Liver (tissue), 9 donors: ENCODE measurements around the gene A2ML1. TPM values are rescaled to one million over a fixed set of nuclear protein-coding genes. Genes with fewer than 3 reads are reported as not detected.
"Not testable (repeated sequence)": the region's sequence is repeated elsewhere in the genome, so short reads cannot be mapped to it uniquely, and the experiment has no call there.

Source experiments
- DNase-seq: peaks from one replicate; pipeline ENCODE4 v3.0.0-alpha.2; 2017; ENCODE audit warnings: low spot score
- H3K27ac ChIP-seq, 2 donors: one replicate each; pipeline ENCODE4 v1.7.0; 2013; ENCODE audit warnings: inconsistent platforms in 2 of 2, low read length in 2 of 2, control low read depth in 1 of 2, low read depth in 1 of 2, mild to moderate bottlenecking in 1 of 2
- H3K27me3 ChIP-seq, 4 donors: one replicate each; pipeline versions ENCODE4 v1.6.1 to v1.7.0; 2013; ENCODE audit warnings: low read length in 3 of 4, inconsistent platforms in 1 of 4, mild to moderate bottlenecking in 1 of 4, moderate library complexity in 1 of 4; ENCODE audit not compliant: control insufficient read depth in 4 of 4, insufficient read depth in 4 of 4
- H3K36me3 ChIP-seq, 4 donors: one replicate each; pipeline versions ENCODE4 v1.6.1 to v1.7.0; 2013; ENCODE audit warnings: low read length in 3 of 4, mild to moderate bottlenecking in 3 of 4, low read depth in 1 of 4, moderate library complexity in 1 of 4; ENCODE audit not compliant: control insufficient read depth in 4 of 4, insufficient read depth in 3 of 4
- H3K4me1 ChIP-seq, 4 donors: one replicate each; pipeline versions ENCODE4 v1.6.1 to v1.7.0; 2013; ENCODE audit warnings: low read length in 3 of 4, mild to moderate bottlenecking in 3 of 4, moderate library complexity in 1 of 4; ENCODE audit not compliant: control insufficient read depth in 4 of 4, insufficient read depth in 4 of 4
- H3K4me3 ChIP-seq, 3 donors: one replicate each; pipeline versions ENCODE4 v1.6.1 to v1.7.0; 2013; ENCODE audit warnings: low read length in 3 of 3, control low read depth in 1 of 3, low read depth in 1 of 3, mild to moderate bottlenecking in 1 of 3
- H3K9ac ChIP-seq, 2 donors: one replicate each; pipeline ENCODE4 v1.7.0; 2013; ENCODE audit warnings: low read length in 2 of 2, mild to moderate bottlenecking in 2 of 2, moderate library complexity in 2 of 2, control low read depth in 1 of 2, low read depth in 1 of 2
- H3K9me3 ChIP-seq, 4 donors: one replicate each; pipeline versions ENCODE4 v1.6.1 to v1.7.0; 2013; ENCODE audit warnings: low read length in 3 of 4; ENCODE audit not compliant: control insufficient read depth in 4 of 4
- FOXA2 ChIP-seq: IDR thresholded peaks from 2 replicates; pipeline ENCODE4 v1.6.1; 2016; ENCODE audit warnings: antibody characterized with exemption
- GABPA ChIP-seq, 2 donors: IDR thresholded peaks in 1 of 2; conservative IDR thresholded peaks in 1 of 2; 2 replicates each; pipeline ENCODE4 v1.6.1; 2016; ENCODE audit warnings: antibody characterized with exemption in 2 of 2, mild to moderate bottlenecking in 1 of 2, moderate library complexity in 1 of 2
- HNF4A ChIP-seq, 2 donors: conservative IDR thresholded peaks; 2 replicates each; pipeline ENCODE4 v1.6.1; 2016; ENCODE audit warnings: antibody characterized with exemption in 2 of 2, mild to moderate bottlenecking in 2 of 2
- HNF4G ChIP-seq: IDR thresholded peaks from 2 replicates; pipeline ENCODE4 v1.6.1; 2016; ENCODE audit warnings: antibody characterized with exemption
- MAX ChIP-seq: IDR thresholded peaks from 2 replicates; pipeline ENCODE4 v1.6.1; 2016; ENCODE audit warnings: antibody characterized with exemption
- NR2F2 ChIP-seq: IDR thresholded peaks from 2 replicates; pipeline ENCODE4 v1.6.1; 2016; ENCODE audit warnings: antibody characterized with exemption
- RAD21 ChIP-seq, 2 donors: IDR thresholded peaks; 2 replicates each; pipeline ENCODE4 v1.6.1; 2016; ENCODE audit warnings: antibody characterized with exemption in 2 of 2, mild to moderate bottlenecking in 2 of 2
- REST ChIP-seq: IDR thresholded peaks from 2 replicates; pipeline ENCODE4 v1.6.1; 2016; ENCODE audit warnings: antibody characterized with exemption, mild to moderate bottlenecking
- RXRA ChIP-seq, 2 donors: IDR thresholded peaks; 2 replicates each; pipeline ENCODE4 v1.6.1; 2017 to 2018; ENCODE audit warnings: antibody characterized with exemption in 2 of 2, mild to moderate bottlenecking in 1 of 2
- SP1 ChIP-seq: IDR thresholded peaks from 2 replicates; pipeline ENCODE4 v1.6.1; 2018; ENCODE audit warnings: antibody characterized with exemption, mild to moderate bottlenecking
- TAF1 ChIP-seq: conservative IDR thresholded peaks from 2 replicates; pipeline ENCODE4 v1.6.1; 2016; ENCODE audit warnings: antibody characterized with exemption, mild to moderate bottlenecking
- YY1 ChIP-seq: IDR thresholded peaks from 2 replicates; pipeline ENCODE4 v1.6.1; 2016; ENCODE audit warnings: antibody characterized with exemption, mild to moderate bottlenecking
- WGBS: extraction: QIAGEN DNeasy Blood & Tissue Kit; methylation state at CpG from one replicate; pipeline ENCODE4 v1.1.7; 2013; 5-methylcytosine and 5-hydroxymethylcytosine counted together
- polyA plus RNA-seq, 2 donors: library from polyadenylated mRNA; stranded (reverse) in 1 of 2; unstranded in 1 of 2; fragments of 200-250 nt in 1 of 2; fragments of >200 nt in 1 of 2; fragmentation: Nextera tagmentation in 1 of 2; extraction: Ambion mirVana in 1 of 2; gene quantifications; one replicate each; pipeline versions ENCODE4 v1.2.1 to v1.2.3, GENCODE V29; 2013 to 2015
- total RNA-seq, 2 donors: library from RNA; depleted of rRNA; stranded (reverse); fragments of >200 nt; gene quantifications; one replicate each; pipeline ENCODE4 v1.2.3, GENCODE V29; 2014
- TF ChIP-seq, protein P1 (sequence below): IDR thresholded peaks from 2 replicates; pipeline ENCODE4 v1.6.1; 2016; ENCODE audit warnings: antibody characterized with exemption
- TF ChIP-seq, protein P2 (sequence below): IDR thresholded peaks from 2 replicates; pipeline ENCODE4 v1.6.1; 2016; ENCODE audit warnings: antibody characterized with exemption
- TF ChIP-seq, protein P3 (sequence below): fragments of 150-350 bp; IDR thresholded peaks from 2 replicates; pipeline ENCODE4 v1.5.1; 2017; ENCODE audit warnings: improper control_type of control experiment, low read depth, low read length; ENCODE audit not compliant: missing input control
- donor health status: healthy.
- donor health status: healthy.
- donor health status: healthy.
- donor health status: healthy.
- donor health status: healthy.

The A2ML1 gene
- total and polyA plus RNA-seq, 4 donors, result 0.03 to 0.19 TPM; not detected in 2

- TF ChIP-seq, protein P1, sequence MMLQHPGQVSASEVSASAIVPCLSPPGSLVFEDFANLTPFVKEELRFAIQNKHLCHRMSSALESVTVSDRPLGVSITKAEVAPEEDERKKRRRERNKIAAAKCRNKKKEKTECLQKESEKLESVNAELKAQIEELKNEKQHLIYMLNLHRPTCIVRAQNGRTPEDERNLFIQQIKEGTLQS, result no peak
- no peak for TF ChIP-seq MAX
- TF ChIP-seq GABPA (IDR thresholded peaks at IDR 0.05 in 1 of 2, conservative IDR thresholded peaks at IDR 0.05 in 1 of 2), result no peak
- TF ChIP-seq, protein P2, sequence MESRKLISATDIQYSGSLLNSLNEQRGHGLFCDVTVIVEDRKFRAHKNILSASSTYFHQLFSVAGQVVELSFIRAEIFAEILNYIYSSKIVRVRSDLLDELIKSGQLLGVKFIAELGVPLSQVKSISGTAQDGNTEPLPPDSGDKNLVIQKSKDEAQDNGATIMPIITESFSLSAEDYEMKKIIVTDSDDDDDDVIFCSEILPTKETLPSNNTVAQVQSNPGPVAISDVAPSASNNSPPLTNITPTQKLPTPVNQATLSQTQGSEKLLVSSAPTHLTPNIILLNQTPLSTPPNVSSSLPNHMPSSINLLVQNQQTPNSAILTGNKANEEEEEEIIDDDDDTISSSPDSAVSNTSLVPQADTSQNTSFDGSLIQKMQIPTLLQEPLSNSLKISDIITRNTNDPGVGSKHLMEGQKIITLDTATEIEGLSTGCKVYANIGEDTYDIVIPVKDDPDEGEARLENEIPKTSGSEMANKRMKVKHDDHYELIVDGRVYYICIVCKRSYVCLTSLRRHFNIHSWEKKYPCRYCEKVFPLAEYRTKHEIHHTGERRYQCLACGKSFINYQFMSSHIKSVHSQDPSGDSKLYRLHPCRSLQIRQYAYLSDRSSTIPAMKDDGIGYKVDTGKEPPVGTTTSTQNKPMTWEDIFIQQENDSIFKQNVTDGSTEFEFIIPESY, result no peak
- TF ChIP-seq HNF4G, result no peak
- TF ChIP-seq REST, result no peak
- TF ChIP-seq FOXA2, result no peak
- TF ChIP-seq HNF4A (conservative IDR thresholded peaks at IDR 0.05), result no peak
- no peak for TF ChIP-seq RAD21 (IDR thresholded peaks at IDR 0.05)
- no peak for TF ChIP-seq NR2F2
- TF ChIP-seq YY1, result no peak
- no peak for TF ChIP-seq RXRA (IDR thresholded peaks at IDR 0.05)
- TF ChIP-seq SP1, result no peak
- no peak for TF ChIP-seq TAF1
- TF ChIP-seq, protein P3, sequence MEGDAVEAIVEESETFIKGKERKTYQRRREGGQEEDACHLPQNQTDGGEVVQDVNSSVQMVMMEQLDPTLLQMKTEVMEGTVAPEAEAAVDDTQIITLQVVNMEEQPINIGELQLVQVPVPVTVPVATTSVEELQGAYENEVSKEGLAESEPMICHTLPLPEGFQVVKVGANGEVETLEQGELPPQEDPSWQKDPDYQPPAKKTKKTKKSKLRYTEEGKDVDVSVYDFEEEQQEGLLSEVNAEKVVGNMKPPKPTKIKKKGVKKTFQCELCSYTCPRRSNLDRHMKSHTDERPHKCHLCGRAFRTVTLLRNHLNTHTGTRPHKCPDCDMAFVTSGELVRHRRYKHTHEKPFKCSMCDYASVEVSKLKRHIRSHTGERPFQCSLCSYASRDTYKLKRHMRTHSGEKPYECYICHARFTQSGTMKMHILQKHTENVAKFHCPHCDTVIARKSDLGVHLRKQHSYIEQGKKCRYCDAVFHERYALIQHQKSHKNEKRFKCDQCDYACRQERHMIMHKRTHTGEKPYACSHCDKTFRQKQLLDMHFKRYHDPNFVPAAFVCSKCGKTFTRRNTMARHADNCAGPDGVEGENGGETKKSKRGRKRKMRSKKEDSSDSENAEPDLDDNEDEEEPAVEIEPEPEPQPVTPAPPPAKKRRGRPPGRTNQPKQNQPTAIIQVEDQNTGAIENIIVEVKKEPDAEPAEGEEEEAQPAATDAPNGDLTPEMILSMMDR, result no peak
- Histone ChIP-seq H3K9ac (no peak overlapping the region), H3K9me3 (no peaks in the 10 kb centered on the region), H3K4me1 (no peaks in the 10 kb centered on the region), H3K27me3 (no peaks in the 10 kb centered on the region), H3K36me3 (no peaks in the 10 kb centered on the region), H3K27ac (no peak overlapping the region), H3K4me3 (no peak overlapping the region)
- DNase-seq, result no peak
- WGBS, result 84% methylated on average over 2 of the region's 2 CpGs
Measured at GRCh38 chr12:8818526-8818925, 3.9 kb upstream of the A2ML1 start.

DNA sequence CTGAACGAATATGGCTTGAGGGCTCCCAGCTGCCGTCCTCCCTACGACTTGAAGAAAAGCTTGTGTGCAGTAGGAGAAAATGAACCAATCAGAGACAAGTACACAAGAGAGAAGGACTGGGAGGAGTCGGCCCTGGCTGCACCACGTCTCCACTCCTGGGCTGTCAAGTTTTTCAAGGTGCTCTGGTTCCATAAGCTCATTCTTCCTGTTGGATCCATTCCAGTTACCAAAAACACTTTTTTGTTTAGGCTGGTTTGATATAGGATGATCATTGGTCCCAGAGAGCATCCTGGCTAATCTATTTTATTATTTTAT is 2.8 kb upstream of the A2ML1 start:
- Histone ChIP-seq H3K9ac (no peak overlapping the region), H3K4me3 (no peak overlapping the region), H3K27ac (no peak overlapping the region), H3K4me1 (no peaks in the 10 kb centered on the region), H3K36me3 (no peaks in the 10 kb centered on the region), H3K27me3 (no peaks in the 10 kb centered on the region), H3K9me3 (no peaks in the 10 kb centered on the region)
- TF ChIP-seq, protein P1, result no peak
- TF ChIP-seq MAX, result no peak
- 50% methylated on average over 5 of the region's 5 CpGs for WGBS
- no peak for DNase-seq

GRCh38 chr12:8820676-8821407 is 1.6 kb upstream of the A2ML1 start:
- not testable (repeated sequence) for H3K27ac ChIP-seq, H3K9me3 ChIP-seq, H3K27me3 ChIP-seq, H3K36me3 ChIP-seq, DNase-seq, H3K4me3 ChIP-seq, H3K9ac ChIP-seq, H3K4me1 ChIP-seq
- WGBS, result 90% methylated on average over 8 of the region's 8 CpGs
